A673 (cell line): ENCODE results near the gene SH3PXD2B. TPM values are rescaled to one million over a fixed set of nuclear protein-coding genes. Genes with fewer than 3 reads are reported as not detected.
"Not testable (repeated sequence)": the region's sequence is repeated elsewhere in the genome, so short reads cannot be mapped to it uniquely, and the experiment has no call there.

ENCODE experiments used
- BruUV-seq: library from RNA; stranded (reverse); fragments of 400-500 nt; replicated peaks from 2 replicates; lab custom pipeline; 2021; lab: Mats Ljungman, UMichigan
- CTCF ChIA-PET: fragments of 300-600 bp; sonication (Branson Sonifier 250); formaldehyde crosslinking; loops from one replicate; lab custom pipeline; 2022; ENCODE audit warnings: antibody characterized with exemption; lab: Charles Lee
- POLR2A ChIA-PET: fragments of 300-600 bp; sonication (Branson Sonifier 250); formaldehyde crosslinking; loops from one replicate; lab custom pipeline; 2022; ENCODE audit warnings: antibody characterized with exemption; ENCODE audit not compliant: low non-redundant PET; lab: Charles Lee
- DNase-seq: peaks from one replicate; pipeline ENCODE4 v3.0.0-alpha.2; 2015; ENCODE audit warnings: low spot score
- H3K27ac ChIP-seq: fragments of 200-600 bp; sonication (generic); 2 replicates; pipeline ENCODE4 v1.5.1; 2016; ENCODE audit warnings: mixed run types, low read depth, mild to moderate bottlenecking, mixed read lengths, antibody characterized with exemption, low read length; ENCODE audit not compliant: poor library complexity, severe bottlenecking
- H3K27me3 ChIP-seq: fragments of 200-600 bp; sonication (generic); replicated peaks from 2 replicates; pipeline ENCODE4 v1.6.1; 2017; ENCODE audit warnings: mixed run types, low read depth, mild to moderate bottlenecking, mixed read lengths, antibody characterized with exemption, low read length; ENCODE audit not compliant: insufficient read depth, poor library complexity
- H3K36me3 ChIP-seq: fragments of 200-600 bp; sonication (generic); 2 replicates; pipeline ENCODE4 v1.6.1; 2016; ENCODE audit warnings: mixed run types, mild to moderate bottlenecking, mixed read lengths, antibody characterized with exemption, low read length; ENCODE audit not compliant: insufficient read depth, poor library complexity, severe bottlenecking
- H3K4me1 ChIP-seq: fragments of 200-600 bp; sonication (generic); 2 replicates; pipeline ENCODE4 v1.6.1; 2017; ENCODE audit warnings: mixed run types, mild to moderate bottlenecking, mixed read lengths, antibody characterized with exemption, low read length; ENCODE audit not compliant: insufficient read depth, poor library complexity, severe bottlenecking
- H3K4me3 ChIP-seq: fragments of 200-600 bp; sonication (generic); 2 replicates; pipeline ENCODE4 v1.5.1; 2016; ENCODE audit warnings: low read depth, mixed run types, mild to moderate bottlenecking, mixed read lengths, low read length; ENCODE audit not compliant: poor library complexity, severe bottlenecking
- H3K9me3 ChIP-seq: fragments of 200-600 bp; sonication (generic); 2 replicates; pipeline ENCODE4 v1.6.1; 2016; ENCODE audit warnings: mixed run types, low read depth, mild to moderate bottlenecking, mixed read lengths, antibody characterized with exemption, low read length; ENCODE audit not compliant: poor library complexity, severe bottlenecking
- EZH2 ChIP-seq: fragments of 200-600 bp; sonication (generic); IDR thresholded peaks from 2 replicates; pipeline ENCODE4 v1.6.1; 2017; ENCODE audit warnings: borderline replicate concordance, low read depth, mild to moderate bottlenecking, mixed read lengths, antibody characterized with exemption, low read length; ENCODE audit not compliant: poor library complexity, severe bottlenecking
- intact Hi-C: fragments of 100-400 bp; cut with micrococcal nuclease; formaldehyde crosslinking; loops from one replicate; pipeline ENCODE4 v1.10.0; 2022; ENCODE audit not compliant: unreplicated experiment
- total RNA-seq: library from RNA; stranded (reverse); gene quantifications from 2 replicates; pipeline ENCODE4 v1.2.3, GENCODE V29; 2021
- TF ChIP-seq, protein P1 (sequence below): fragments of 300-800, 200-600 bp; sonication (generic); conservative IDR thresholded peaks from 2 replicates; pipeline ENCODE4 v1.5.1; 2017; ENCODE audit warnings: low read depth, mild to moderate bottlenecking, antibody characterized with exemption, low read length, moderate library complexity, mixed read lengths

The SH3PXD2B gene
- total RNA-seq, 1 experiment from 2014 or later: 28.1 TPM

- Histone ChIP-seq H3K27me3 (no peaks in the 10 kb centered on the region), H3K36me3 (no peaks in the 10 kb centered on the region), H3K27ac (no peak overlapping the region), H3K4me3 (no peak overlapping the region), H3K4me1 (no peaks in the 10 kb centered on the region), H3K9me3 (no peaks in the 10 kb centered on the region)
- DNase-seq: no peak
- intact Hi-C loops: no loop called here
- ChIA-PET CTCF (no interaction called here), POLR2A (no interaction called here)
- TF ChIP-seq, protein P1, sequence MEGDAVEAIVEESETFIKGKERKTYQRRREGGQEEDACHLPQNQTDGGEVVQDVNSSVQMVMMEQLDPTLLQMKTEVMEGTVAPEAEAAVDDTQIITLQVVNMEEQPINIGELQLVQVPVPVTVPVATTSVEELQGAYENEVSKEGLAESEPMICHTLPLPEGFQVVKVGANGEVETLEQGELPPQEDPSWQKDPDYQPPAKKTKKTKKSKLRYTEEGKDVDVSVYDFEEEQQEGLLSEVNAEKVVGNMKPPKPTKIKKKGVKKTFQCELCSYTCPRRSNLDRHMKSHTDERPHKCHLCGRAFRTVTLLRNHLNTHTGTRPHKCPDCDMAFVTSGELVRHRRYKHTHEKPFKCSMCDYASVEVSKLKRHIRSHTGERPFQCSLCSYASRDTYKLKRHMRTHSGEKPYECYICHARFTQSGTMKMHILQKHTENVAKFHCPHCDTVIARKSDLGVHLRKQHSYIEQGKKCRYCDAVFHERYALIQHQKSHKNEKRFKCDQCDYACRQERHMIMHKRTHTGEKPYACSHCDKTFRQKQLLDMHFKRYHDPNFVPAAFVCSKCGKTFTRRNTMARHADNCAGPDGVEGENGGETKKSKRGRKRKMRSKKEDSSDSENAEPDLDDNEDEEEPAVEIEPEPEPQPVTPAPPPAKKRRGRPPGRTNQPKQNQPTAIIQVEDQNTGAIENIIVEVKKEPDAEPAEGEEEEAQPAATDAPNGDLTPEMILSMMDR: no peak
- TF ChIP-seq EZH2: no peak
- no TSS peak for BruUV-seq
These were observed 55.0 kb downstream of the SH3PXD2B start for GRCh38 chr5:172399336-172399735.

- BruUV-seq, intact Hi-C loops: not testable (repeated sequence)
These were observed 55.7 kb downstream of the SH3PXD2B start for GRCh38 chr5:172398645-172399044.

DNA sequence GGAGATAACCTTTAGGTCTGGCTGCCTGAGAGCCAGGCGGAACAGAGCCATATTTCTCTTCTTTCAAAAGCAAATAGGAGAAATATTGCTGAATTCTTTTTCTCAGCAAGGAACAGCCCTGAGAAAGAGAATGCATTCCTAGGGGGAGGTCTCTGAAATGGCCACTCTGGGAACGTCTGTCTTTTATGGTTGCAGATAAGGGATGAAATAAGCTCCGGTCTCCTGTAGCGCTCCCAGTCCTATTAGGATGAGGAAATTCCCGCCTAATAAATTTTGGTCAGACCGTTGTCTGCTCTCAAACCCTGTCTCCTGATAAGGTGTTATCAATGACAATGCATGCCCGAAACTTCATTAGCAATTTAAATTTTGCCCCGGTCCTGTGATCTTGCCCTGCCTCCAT lies 57.3 kb downstream of the SH3PXD2B start:
- CTCF ChIA-PET: not testable (repeated sequence)

More at GRCh38 chr5:172398645-172399044, 55.7 kb downstream of the SH3PXD2B start:
- H3K27me3 ChIP-seq, H3K9me3 ChIP-seq, H3K4me1 ChIP-seq, H3K4me3 ChIP-seq, DNase-seq, H3K27ac ChIP-seq, H3K36me3 ChIP-seq, CTCF ChIA-PET, POLR2A ChIA-PET: not testable (repeated sequence)

GRCh38 chr5:172396220-172396619 lies 58.1 kb downstream of the SH3PXD2B start:
- BruUV-seq: no TSS peak
- Histone ChIP-seq H3K27me3 (no peaks in the 10 kb centered on the region), H3K4me1 (no peaks in the 10 kb centered on the region), H3K27ac (no peak overlapping the region), H3K36me3 (no peaks in the 10 kb centered on the region), H3K9me3 (no peaks in the 10 kb centered on the region), H3K4me3 (no peak overlapping the region)
- intact Hi-C loops: no loop called here
- ChIA-PET CTCF (no interaction called here), POLR2A (no interaction called here)
- DNase-seq: no peak
- TF ChIP-seq, protein P1: no peak
- TF ChIP-seq EZH2: no peak

More for the DNA sequence above, 57.3 kb downstream of the SH3PXD2B start:
- intact Hi-C loops, H3K27ac ChIP-seq, POLR2A ChIA-PET, BruUV-seq, DNase-seq, H3K36me3 ChIP-seq, H3K4me1 ChIP-seq, H3K4me3 ChIP-seq, H3K27me3 ChIP-seq, H3K9me3 ChIP-seq: not testable (repeated sequence)
